HG03103 (cell line): ENCODE data around the gene NTRK2.

Experiments
- ATAC-seq: cut with Tn5 transposase; IDR thresholded peaks from one replicate; pipeline ENCODE4 v1.9.1; 2021; ENCODE audit warnings: low read depth; ENCODE audit not compliant: unreplicated experiment

NTRK2 gene

GRCh38 chr9:84775056-84775643, 105.6 kb downstream of the NTRK2 start:
- ATAC-seq, result no peak

GRCh38 chr9:84778570-84778969, 109.0 kb downstream of the NTRK2 start:
- ATAC-seq, result no peak

GRCh38 chr9:84779883-84780282, 110.4 kb downstream of the NTRK2 start:
- no peak for ATAC-seq

- ATAC-seq, result no peak
Measured at GRCh38 chr9:84780385-84780784, 110.9 kb downstream of the NTRK2 start.

DNA sequence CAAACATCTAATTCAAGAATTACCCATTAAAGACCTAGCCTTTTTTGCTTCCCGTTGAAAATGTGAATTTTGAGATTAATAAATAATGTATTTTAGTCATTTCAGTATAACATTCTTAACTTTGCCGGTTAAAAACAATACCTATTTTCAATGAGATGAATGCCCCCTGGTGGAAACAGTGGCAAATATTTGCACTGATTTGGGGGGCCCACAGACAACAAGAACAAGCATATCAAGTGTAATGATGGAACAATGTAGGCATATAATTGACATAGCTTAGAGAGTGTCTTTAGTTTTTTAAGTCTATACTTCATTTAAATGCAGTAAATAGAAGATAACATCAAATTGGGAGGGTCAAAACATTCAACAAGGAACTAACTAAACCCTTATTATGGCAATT, 111.9 kb downstream of the NTRK2 start:
- no peak for ATAC-seq

GRCh38 chr9:84781931-84782866, 112.7 kb downstream of the NTRK2 start:
- no peak for ATAC-seq

GRCh38 chr9:84785792-84786547, 116.4 kb downstream of the NTRK2 start:
- ATAC-seq, result no peak

GRCh38 chr9:84788803-84789462, 119.4 kb downstream of the NTRK2 start:
- ATAC-seq, result no peak

DNA sequence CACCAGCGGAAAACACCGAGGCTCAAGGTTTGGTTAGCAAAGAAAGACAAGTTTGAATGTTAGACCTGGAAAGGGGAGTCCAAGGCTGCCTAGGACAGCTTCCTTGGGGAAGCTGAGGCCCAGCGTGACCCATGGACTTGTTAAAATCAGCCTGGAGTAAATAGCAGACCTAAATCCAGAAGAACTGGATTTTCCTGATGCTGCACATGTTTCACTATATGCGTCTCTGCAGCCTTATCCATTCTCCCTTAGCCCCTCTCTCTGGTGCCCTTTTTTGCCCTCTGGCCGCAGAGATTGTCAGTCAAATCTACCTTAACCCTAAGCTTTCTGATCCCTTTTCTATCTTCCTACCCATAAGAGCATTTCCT, 119.9 kb downstream of the NTRK2 start:
- no peak for ATAC-seq

- no peak for ATAC-seq
Measured at GRCh38 chr9:84791643-84792042, 122.1 kb downstream of the NTRK2 start.

- ATAC-seq, result no peak
Measured at GRCh38 chr9:84793251-84793650, 123.7 kb downstream of the NTRK2 start.

DNA sequence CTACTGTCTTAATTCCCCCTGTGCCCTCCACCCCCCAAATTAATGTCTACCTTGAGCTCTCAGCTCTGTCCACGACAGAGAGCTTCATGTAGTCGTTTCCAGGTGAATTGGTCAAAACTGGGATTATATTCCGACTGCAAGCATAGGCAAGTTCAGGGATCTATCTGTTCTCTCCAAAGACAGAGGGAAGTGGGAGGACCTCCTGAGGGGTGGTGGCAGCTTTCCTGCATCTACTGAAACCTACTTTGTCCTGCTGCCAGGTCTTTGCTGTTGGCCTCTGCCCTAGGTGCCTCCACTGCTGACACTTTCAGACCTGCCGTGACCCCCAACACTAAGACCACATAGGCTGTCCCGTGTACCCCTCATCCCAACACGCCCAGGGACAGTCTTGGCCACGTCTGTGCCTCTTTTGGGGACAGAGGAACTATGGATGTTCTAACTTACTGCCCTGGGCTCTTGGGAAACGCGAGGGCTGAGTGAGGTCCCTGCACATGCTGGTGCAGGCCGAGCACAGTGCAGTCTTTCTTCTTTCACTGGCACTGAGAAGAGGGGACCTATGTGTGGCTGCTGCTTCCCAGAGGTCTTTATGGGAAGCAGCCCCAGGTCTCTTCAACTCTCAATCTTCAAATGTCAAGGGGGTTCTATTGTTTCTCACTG, 125.6 kb downstream of the NTRK2 start:
- ATAC-seq, result no peak

- ATAC-seq, result no peak
Measured at GRCh38 chr9:84796404-84796803, 126.9 kb downstream of the NTRK2 start.

DNA sequence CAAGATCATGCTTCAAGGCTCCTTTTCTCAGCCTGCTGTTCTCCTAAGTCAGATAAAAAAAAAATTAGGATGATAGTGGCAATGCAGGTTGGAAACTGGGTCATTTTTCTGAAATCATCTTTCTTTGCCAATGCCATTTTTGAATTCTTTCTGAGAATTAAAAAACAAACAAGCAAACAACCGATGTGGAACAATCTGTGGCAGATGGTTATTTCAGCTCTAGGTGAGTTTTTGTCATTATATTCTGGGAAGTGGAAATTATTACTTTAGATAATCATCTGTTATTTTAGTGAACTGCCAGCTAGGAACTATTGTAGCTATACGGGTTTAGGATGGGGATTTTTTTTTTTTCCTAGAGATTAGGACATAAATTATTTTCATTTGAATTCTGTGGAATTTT, 129.7 kb downstream of the NTRK2 start:
- ATAC-seq, result no peak

DNA sequence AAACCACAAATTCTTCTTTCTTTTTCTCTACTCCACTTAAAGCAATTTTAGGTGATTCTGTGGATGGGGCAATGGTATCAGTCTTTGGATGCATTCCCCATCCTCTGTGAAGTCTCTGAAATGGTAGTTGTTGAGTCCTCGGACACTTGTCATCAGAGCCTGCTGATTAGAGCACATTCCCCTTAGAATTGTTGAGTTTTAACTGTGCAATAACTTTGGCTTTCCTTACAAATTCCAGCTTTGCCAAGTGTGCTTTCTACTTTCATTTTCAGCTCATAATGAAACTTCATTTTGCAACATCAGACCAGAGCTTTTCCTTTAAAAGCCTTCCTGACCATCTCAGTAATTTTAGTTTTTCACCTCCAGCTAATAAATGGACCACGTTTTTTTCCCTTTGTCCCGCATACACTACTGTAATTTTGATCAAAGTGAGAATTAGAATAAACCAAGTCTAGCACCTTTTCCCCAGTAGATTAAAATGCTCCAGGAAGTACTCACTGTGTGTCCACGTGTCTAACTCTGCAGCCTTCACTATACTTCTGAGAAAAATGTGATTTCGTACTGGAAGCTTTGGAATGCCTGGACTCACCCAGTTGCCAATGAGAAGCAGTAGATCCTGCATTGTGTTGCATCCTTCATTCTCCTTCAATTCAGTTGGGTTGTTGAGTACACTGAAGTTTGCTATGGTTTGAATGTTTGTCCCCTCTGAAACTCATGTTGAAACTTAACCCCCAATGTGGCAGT, 135.6 kb downstream of the NTRK2 start:
- ATAC-seq, result no peak

DNA sequence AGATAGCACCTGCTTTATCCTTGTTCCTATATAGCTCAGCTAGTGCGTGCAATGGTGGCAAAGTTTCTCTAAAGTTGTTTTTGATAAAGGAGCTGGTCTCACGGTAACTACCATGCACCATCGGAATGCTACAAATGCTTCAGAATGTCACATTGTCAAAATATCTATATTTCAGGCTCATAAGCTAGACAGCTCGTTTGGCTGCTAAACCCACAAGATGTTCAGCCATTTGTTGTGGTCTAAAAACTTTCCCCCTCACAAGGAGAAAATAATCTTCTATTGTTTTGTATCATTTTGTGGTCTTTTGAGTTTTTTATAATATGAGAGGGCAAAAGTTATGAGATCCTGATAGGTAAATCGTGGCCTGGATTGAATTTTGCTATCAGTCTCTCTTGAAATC, 137.9 kb downstream of the NTRK2 start:
- ATAC-seq, result no peak

- no peak for ATAC-seq
Measured at GRCh38 chr9:84807870-84808390, 138.4 kb downstream of the NTRK2 start.

- no peak for ATAC-seq
Measured at GRCh38 chr9:84808416-84808815, 138.9 kb downstream of the NTRK2 start.

- no peak for ATAC-seq
Measured at GRCh38 chr9:84811072-84811750, 141.7 kb downstream of the NTRK2 start.
